Thymus (tissue), 11 donors: ENCODE data around the gene CASP4. TPM values are rescaled to one million over a fixed set of nuclear protein-coding genes. Genes with fewer than 3 reads are reported as not detected.

ENCODE experiments used
- DNase-seq, 9 donors: peaks; one replicate each; pipeline ENCODE4 v3.0.0-alpha.2; 2013; ENCODE audit warnings: low spot score in 9 of 9, low read depth in 6 of 9, missing footprints in 1 of 9
- H3K27ac ChIP-seq, 2 donors: one replicate each; pipeline ENCODE4 v1.5.1; 2013; ENCODE audit warnings: control low read depth in 1 of 2, low read depth in 1 of 2, low read length in 1 of 2, mild to moderate bottlenecking in 1 of 2, moderate library complexity in 1 of 2
- H3K27me3 ChIP-seq, 2 donors: one replicate each; pipeline ENCODE4 v1.5.1; 2013; ENCODE audit warnings: low read length in 1 of 2; ENCODE audit not compliant: control insufficient read depth in 2 of 2, insufficient read depth in 1 of 2
- H3K36me3 ChIP-seq, 2 donors: one replicate each; pipeline ENCODE4 v1.5.1; 2013; ENCODE audit warnings: low read length in 1 of 2, mild to moderate bottlenecking in 1 of 2, moderate library complexity in 1 of 2; ENCODE audit not compliant: control insufficient read depth in 2 of 2, insufficient read depth in 2 of 2
- H3K4me1 ChIP-seq, 2 donors: one replicate each; pipeline ENCODE4 v1.5.1; 2013; ENCODE audit warnings: low read length in 2 of 2; ENCODE audit not compliant: control insufficient read depth in 2 of 2, insufficient read depth in 2 of 2
- H3K4me3 ChIP-seq, 2 donors: one replicate each; pipeline ENCODE4 v1.5.1; 2013; ENCODE audit warnings: low read length in 2 of 2, control low read depth in 1 of 2, mild to moderate bottlenecking in 1 of 2
- H3K9me3 ChIP-seq, 2 donors: one replicate each; pipeline ENCODE4 v1.5.1; 2013; ENCODE audit warnings: low read length in 1 of 2, mild to moderate bottlenecking in 1 of 2; ENCODE audit not compliant: control insufficient read depth in 2 of 2, insufficient read depth in 1 of 2
- WGBS: extraction: QIAGEN DNeasy Blood & Tissue Kit; methylation state at CpG from one replicate; pipeline ENCODE4 v1.1.7; 2013; 5-methylcytosine and 5-hydroxymethylcytosine counted together
- polyA plus RNA-seq: library from polyadenylated mRNA; stranded (reverse); fragments of 200-250 nt; gene quantifications from one replicate; pipeline ENCODE4 v1.2.3, GENCODE V29; 2013
- total RNA-seq: library from RNA; stranded (reverse); fragments of 120-200 nt; gene quantifications from one replicate; pipeline ENCODE4 v1.2.4, GENCODE V29; 2013
- donor health status: healthy.

Gene CASP4
- total and polyA plus RNA-seq, 2 donors = 82.6 to 95.6 TPM

GRCh38 chr11:104916442-104916841 is 51.9 kb downstream of the CASP4 start:
- no peak overlapping the region for H3K27ac ChIP-seq
- no peak overlapping the region for H3K4me3 ChIP-seq
- H3K4me1 ChIP-seq = no peaks in the 10 kb centered on the region
- no peaks in the 10 kb centered on the region for H3K36me3 ChIP-seq
- no peak for DNase-seq
- no peaks in the 10 kb centered on the region for H3K27me3 ChIP-seq
- no peaks in the 10 kb centered on the region for H3K9me3 ChIP-seq

GRCh38 chr11:104912102-104912501 is 56.3 kb downstream of the CASP4 start:
- no peak for DNase-seq
- 93% methylated on average over 3 of the region's 3 CpGs for WGBS
- Histone ChIP-seq H3K27ac (no peak overlapping the region), H3K4me3 (no peak overlapping the region), H3K36me3 (no peaks in the 10 kb centered on the region), H3K9me3 (no peaks in the 10 kb centered on the region), H3K27me3 (no peaks in the 10 kb centered on the region), H3K4me1 (no peaks in the 10 kb centered on the region)

DNA sequence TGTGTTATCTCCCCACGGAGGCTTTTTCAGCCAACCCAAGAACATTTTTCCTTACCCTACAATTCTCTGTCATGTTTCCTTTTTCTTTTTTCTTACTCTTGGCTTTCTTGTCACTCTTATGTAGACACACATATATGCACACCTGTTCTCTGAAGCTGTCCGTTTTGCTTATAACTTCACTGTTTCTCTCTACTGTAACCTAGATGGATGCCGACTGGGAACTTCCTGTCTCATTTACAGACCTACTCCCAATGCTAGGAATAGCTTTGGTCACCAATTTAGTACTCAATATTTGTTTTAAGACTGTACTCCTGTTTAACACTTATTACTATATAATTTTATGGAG is 60.2 kb downstream of the CASP4 start:
- Histone ChIP-seq H3K4me1 (no peaks in the 10 kb centered on the region), H3K36me3 (no peaks in the 10 kb centered on the region), H3K27me3 (no peaks in the 10 kb centered on the region), H3K27ac (no peak overlapping the region), H3K4me3 (no peak overlapping the region), H3K9me3 (no peaks in the 10 kb centered on the region)
- WGBS = 96% methylated on average over 3 of the region's 3 CpGs
- no peak for DNase-seq

GRCh38 chr11:104907521-104908185 is 60.7 kb downstream of the CASP4 start:
- no peaks in the 10 kb centered on the region for H3K27me3 ChIP-seq
- 81% methylated on average over 7 of the region's 7 CpGs for WGBS
- H3K9me3 ChIP-seq = no peaks in the 10 kb centered on the region
- no peaks in the 10 kb centered on the region for H3K36me3 ChIP-seq
- no peaks in the 10 kb centered on the region for H3K4me1 ChIP-seq
- DNase-seq = no peak
- H3K27ac ChIP-seq = no peak overlapping the region
- no peak overlapping the region for H3K4me3 ChIP-seq

GRCh38 chr11:104905271-104905670 is 63.1 kb downstream of the CASP4 start:
- H3K36me3 ChIP-seq = no peaks in the 10 kb centered on the region
- H3K27me3 ChIP-seq = no peaks in the 10 kb centered on the region
- H3K4me3 ChIP-seq = no peak overlapping the region
- no peaks in the 10 kb centered on the region for H3K4me1 ChIP-seq
- WGBS = 95% methylated on average over 4 of the region's 4 CpGs
- DNase-seq = no peak
- H3K9me3 ChIP-seq = no peaks in the 10 kb centered on the region
- no peak overlapping the region for H3K27ac ChIP-seq

GRCh38 chr11:104899226-104899625 is 69.1 kb downstream of the CASP4 start:
- DNase-seq = no peak
- Histone ChIP-seq H3K36me3 (no peaks in the 10 kb centered on the region), H3K4me1 (no peaks in the 10 kb centered on the region), H3K9me3 (no peaks in the 10 kb centered on the region), H3K4me3 (no peak overlapping the region), H3K27me3 (no peaks in the 10 kb centered on the region), H3K27ac (no peak overlapping the region)

DNA sequence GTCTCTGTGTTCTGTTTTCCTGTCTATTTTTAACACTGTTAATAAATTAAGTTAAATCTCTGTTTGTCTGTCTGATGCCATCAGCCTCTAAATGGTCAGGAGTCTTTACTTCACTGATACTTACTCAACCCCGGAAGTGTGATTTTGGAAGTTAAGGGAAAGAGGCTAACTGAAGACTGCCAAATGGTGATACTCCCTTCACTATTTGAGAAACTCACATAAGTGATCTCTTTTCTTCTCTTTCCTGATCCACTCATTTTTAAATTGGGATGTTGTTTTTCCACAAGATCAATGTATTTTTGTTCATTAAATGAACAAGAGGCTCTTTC is 69.7 kb downstream of the CASP4 start:
- H3K4me1 ChIP-seq = no peaks in the 10 kb centered on the region
- no peak for DNase-seq
- H3K27ac ChIP-seq = no peak overlapping the region
- no peak overlapping the region for H3K4me3 ChIP-seq
- no peaks in the 10 kb centered on the region for H3K27me3 ChIP-seq
- no peaks in the 10 kb centered on the region for H3K9me3 ChIP-seq
- 76% methylated on average over 1 of the region's 1 CpG for WGBS
- no peaks in the 10 kb centered on the region for H3K36me3 ChIP-seq

- no peak within 1 kb of the TSS for H3K4me3 ChIP-seq
- 79% methylated on average over 9 of the region's 9 CpGs for WGBS
- DNase-seq = peak in 1 of 9 donors; percentile 12
- no peaks in the 10 kb centered on the region for H3K36me3 ChIP-seq
- H3K27ac ChIP-seq = peak within 1 kb of the TSS in 1 of 2 donors; percentile 10
- no peaks in the 10 kb centered on the region for H3K27me3 ChIP-seq
- H3K4me1 ChIP-seq = no peaks in the 10 kb centered on the region
- no peaks in the 10 kb centered on the region for H3K9me3 ChIP-seq
These were observed 70.3 kb downstream of the CASP4 start, which contains the start of gene CASP12 for GRCh38 chr11:104897891-104898684. CASP12 (minus strand) TSS chr11:104898460.

DNA sequence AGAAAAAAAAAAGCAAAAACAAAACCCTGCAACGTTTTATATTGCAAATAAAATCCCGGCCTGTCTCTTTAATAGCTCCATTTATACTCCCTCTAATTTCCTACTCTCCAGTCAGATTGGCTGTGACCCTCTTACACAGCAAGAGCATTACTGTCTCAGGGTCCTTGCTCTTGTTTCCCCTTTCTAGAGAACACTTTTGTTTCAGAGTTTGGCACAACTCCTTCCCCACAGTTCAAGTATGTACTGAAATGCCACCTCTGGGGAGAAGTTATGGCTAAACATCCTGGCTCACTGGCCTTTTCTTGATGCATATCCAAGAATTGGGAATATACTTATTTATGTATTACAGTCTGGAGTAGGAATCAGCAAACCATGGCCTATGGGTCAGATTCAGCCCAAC is 72.7 kb downstream of the CASP4 start:
- 54% methylated on average over 2 of the region's 2 CpGs for WGBS
- Histone ChIP-seq H3K27me3 (no peaks in the 10 kb centered on the region), H3K9me3 (no peaks in the 10 kb centered on the region), H3K36me3 (no peaks in the 10 kb centered on the region), H3K4me1 (no peaks in the 10 kb centered on the region), H3K4me3 (no peak overlapping the region), H3K27ac (no peak overlapping the region)
- DNase-seq = no peak
